Bronchial epithelial cell (primary cell): ENCODE measurements around the gene HOXD3. TPM values are rescaled to one million over a fixed set of nuclear protein-coding genes. Genes with fewer than 3 reads are reported as not detected.

Experiments
- DNase-seq: peaks from one replicate; pipeline ENCODE4 v3.0.0-alpha.2; 2010; ENCODE audit warnings: low read depth
- FAIRE-seq: peaks from 2 replicates; lab custom pipeline; 2011; peaks lifted over from hg19 to GRCh38; lab: Jason Lieb, UNC
- H3K27me3 ChIP-seq: 2 replicates; pipeline ENCODE4 v1.5.1; 2011; ENCODE audit warnings: low read length; ENCODE audit not compliant: control insufficient read depth, insufficient read depth
- H3K36me3 ChIP-seq: 2 replicates; pipeline ENCODE4 v1.5.1; 2011; ENCODE audit warnings: low read length; ENCODE audit not compliant: control insufficient read depth, insufficient read depth
- H3K4me3 ChIP-seq: 2 replicates; pipeline ENCODE4 v1.5.1; 2011; ENCODE audit warnings: mild to moderate bottlenecking, low read depth, low read length, control low read depth
- total RNA-seq: library from RNA; depleted of rRNA; stranded (reverse); fragments of >200 nt; gene quantifications from 2 replicates; pipeline ENCODE4 v1.2.1, GENCODE V29; 2014
- TF ChIP-seq, protein P1 (sequence below): IDR thresholded peaks from 2 replicates; pipeline ENCODE4 v1.5.1; 2011; ENCODE audit warnings: mild to moderate bottlenecking, moderate library complexity, low read length, control low read depth, inconsistent platforms; ENCODE audit not compliant: insufficient read depth, severe bottlenecking

Gene HOXD3
- total RNA-seq, 1 donor from 2014 or later, result not detected

DNA sequence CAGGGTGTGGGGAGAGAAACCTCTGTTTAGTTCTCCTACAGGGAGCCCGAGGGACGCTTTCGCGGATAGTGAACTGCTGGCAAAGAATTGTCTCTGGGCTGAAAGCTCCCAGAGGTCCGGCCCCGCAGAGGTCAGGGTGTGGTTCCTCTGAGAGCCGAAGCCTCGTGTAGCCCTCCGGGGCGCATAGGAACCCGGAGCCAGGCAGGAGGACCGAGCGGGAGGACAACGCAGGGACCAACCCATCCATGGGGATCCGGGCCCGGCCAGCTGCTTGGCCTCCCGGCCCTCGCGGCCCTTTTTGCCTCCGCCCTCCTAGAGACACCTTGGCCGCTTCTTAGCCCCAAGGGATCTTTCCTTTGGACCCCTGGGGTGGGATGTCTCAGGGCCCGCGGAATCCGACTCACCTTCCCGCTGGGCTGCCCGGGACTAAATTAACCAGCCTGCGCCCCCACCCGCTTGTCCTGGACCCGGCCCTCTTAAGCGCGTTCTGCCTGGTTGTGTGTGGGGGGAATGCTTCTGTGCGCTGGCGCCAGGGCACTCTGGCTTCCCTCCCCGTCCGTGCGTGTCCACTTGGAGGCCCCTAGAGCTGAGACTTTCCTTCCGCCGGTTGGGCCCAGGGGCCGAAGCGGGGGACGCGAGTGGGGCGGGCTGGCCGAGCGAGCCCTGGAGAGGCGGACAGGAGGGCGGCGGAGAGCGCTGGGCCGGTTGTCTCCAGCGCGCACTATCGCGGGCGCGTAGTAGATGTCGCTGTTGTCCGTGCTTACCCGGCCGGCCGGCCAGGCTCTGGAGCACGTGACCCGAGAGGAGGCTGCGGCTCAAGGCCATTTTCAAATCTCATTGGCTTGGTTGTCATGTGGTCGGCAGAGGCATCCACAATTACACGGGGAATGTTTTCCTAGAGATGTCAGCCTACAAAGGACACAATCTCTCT is 41.0 kb upstream of the HOXD3 start, which contains the start of gene HOXD10:
Gene HOXD10, plus strand, starts transcription at position 896 of the 931 bp plus-strand sequence. CDS start 56 bp downstream, outside the sequence.
- Histone ChIP-seq H3K27me3 (peaks cover 81% of the 10 kb centered on the region), H3K36me3 (no peaks in the 10 kb centered on the region), H3K4me3 (no peak within 1 kb of the TSS)
- TF ChIP-seq, protein P1, sequence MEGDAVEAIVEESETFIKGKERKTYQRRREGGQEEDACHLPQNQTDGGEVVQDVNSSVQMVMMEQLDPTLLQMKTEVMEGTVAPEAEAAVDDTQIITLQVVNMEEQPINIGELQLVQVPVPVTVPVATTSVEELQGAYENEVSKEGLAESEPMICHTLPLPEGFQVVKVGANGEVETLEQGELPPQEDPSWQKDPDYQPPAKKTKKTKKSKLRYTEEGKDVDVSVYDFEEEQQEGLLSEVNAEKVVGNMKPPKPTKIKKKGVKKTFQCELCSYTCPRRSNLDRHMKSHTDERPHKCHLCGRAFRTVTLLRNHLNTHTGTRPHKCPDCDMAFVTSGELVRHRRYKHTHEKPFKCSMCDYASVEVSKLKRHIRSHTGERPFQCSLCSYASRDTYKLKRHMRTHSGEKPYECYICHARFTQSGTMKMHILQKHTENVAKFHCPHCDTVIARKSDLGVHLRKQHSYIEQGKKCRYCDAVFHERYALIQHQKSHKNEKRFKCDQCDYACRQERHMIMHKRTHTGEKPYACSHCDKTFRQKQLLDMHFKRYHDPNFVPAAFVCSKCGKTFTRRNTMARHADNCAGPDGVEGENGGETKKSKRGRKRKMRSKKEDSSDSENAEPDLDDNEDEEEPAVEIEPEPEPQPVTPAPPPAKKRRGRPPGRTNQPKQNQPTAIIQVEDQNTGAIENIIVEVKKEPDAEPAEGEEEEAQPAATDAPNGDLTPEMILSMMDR, result no peak
- DNase-seq, result no peak
- FAIRE-seq, result no peak

DNA sequence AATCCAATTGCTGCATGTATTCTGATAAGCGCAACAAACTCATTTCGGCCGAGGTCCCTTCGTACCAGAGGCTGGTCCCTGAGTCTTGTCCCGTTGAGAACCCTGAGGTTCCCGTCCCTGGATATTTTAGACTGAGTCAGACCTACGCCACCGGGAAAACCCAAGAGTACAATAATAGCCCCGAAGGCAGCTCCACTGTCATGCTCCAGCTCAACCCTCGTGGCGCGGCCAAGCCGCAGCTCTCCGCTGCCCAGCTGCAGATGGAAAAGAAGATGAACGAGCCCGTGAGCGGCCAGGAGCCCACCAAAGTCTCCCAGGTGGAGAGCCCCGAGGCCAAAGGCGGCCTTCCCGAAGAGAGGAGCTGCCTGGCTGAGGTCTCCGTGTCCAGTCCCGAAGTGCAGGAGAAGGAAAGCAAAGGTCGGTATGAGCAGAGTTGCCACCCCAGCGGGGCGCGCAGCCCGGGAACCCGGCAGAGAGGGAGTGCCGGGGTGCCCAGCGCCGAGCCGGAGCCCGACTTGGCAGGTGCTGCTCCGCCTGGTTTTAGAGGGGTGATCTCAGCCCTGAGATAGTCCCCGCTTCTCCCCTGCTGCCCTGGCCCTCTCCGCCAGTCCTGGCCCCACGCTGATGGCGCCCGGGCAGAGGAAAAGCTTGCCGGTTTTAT is 39.8 kb upstream of the HOXD3 start:
- H3K4me3 ChIP-seq, result no peak overlapping the region

DNA sequence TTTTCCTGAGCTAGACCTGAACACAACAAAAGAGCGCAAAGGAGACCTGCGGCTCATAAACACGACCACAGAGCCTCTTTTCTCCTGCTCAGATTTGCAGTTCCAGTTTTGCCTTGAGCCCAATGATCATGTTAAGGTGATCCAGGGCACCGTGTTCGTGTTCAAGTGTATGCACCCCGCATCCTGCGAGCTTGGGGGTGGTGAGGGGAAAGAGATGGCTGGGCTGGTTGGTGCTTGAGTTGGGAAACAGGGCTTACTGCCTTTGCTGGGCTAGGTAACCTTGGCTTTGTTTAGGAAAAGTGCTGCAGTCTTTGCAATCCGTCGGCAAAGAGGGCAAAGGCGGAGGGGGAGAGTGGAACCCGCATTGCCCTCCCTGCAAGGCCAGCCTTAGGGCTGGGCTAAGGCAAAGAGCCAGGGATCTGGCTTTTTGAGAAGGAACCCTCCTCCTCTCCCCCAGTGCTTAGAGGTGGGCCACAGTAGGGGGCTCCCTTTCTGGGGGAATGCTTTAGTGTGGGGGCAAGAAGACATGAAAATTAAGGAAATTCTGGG is 39.2 kb upstream of the HOXD3 start:
- H3K27me3 ChIP-seq, result peaks cover 80% of the 10 kb centered on the region
- TF ChIP-seq, protein P1, result no peak
- DNase-seq, result no peak
- no peak overlapping the region for H3K4me3 ChIP-seq
- no peak for FAIRE-seq
- H3K36me3 ChIP-seq, result no peaks in the 10 kb centered on the region

More for the DNA sequence above, 39.8 kb upstream of the HOXD3 start:
- FAIRE-seq (no peak), DNase-seq (no peak)
- H3K36me3 ChIP-seq, result no peaks in the 10 kb centered on the region
- TF ChIP-seq, protein P1, result no peak
- peaks cover 82% of the 10 kb centered on the region for H3K27me3 ChIP-seq

DNA sequence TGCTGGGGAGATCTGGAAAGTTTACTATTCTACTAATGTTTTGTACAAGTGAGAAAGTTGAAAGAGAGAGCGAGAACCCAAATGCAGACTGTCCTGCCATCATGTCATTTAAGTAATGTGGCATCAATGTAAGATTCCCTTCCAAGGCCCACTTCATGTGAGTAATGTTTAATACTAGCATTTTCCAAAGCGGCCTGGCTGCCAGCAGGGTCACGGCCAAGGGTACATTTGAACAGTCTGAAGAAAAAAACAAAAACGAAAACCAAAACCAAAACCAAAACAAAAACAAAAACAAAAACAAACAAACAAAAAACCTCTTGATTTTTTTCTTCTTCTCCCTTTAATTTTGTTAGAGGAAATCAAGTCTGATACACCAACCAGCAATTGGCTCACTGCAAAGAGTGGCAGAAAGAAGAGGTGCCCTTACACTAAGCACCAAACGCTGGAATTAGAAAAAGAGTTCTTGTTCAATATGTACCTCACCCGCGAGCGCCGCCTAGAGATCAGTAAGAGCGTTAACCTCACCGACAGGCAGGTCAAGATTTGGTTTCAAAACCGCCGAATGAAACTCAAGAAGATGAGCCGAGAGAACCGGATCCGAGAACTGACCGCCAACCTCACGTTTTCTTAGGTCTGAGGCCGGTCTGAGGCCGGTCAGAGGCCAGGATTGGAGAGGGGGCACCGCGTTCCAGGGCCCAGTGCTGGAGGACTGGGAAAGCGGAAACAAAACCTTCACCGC is 38.3 kb upstream of the HOXD3 start:
- DNase-seq (no peak), FAIRE-seq (no peak)
- TF ChIP-seq, protein P1, result peak; percentile 29
- Histone ChIP-seq H3K27me3 (peaks cover 81% of the 10 kb centered on the region), H3K4me3 (no peak overlapping the region), H3K36me3 (no peaks in the 10 kb centered on the region)

DNA sequence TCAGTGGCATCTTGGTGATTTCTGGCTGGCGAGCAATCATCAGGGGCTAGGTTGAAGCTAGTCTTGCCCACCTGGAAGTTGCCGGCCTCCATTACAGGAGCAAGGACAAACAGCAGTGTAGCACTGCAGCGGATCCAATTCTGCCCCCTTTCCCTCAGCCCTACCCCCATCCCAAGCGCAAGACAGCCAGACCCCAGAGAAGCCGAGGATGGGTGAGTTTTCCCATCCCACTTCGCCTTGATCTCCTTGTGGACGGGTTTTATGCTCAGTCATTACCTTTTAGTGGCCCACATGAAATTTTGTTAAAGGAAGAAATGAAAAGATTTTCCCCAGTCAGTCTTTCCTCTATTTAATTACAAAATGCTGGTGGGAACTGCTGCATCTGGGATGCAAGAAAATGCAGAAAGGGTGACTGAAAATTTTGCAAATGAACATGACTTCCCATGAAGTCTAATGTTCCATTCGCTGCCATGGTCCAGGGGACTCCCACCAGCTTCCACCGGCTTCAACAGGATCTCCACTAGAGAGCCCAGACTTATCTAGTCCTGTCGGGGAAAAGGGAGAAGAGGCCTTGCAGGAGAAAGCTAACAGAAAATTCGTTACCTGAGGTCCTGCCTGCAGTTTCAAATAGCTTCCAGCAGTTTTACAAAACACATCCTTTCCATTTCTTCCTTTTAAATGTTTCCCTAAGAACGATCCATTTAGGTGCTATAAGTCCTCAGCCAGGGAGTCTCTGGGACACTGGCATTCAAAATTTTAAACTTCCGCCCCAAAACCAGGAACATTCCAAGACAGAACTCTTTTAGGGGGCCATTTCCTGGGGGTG is 36.5 kb upstream of the HOXD3 start:
- DNase-seq (no peak), FAIRE-seq (no peak)
- TF ChIP-seq, protein P1, result no peak
- H3K36me3 ChIP-seq, result no peaks in the 10 kb centered on the region
- H3K4me3 ChIP-seq, result no peak overlapping the region
- peaks cover 83% of the 10 kb centered on the region for H3K27me3 ChIP-seq
